Stimulated activated naive CD8-positive, alpha-beta T cell treated with anti-CD3 and anti-CD28 coated beads, Interleukin-15, Interleukin-2, amounts not matched to agents 100 U/mL and 50 U/mL, for 24 hours (primary cell): ENCODE measurements around the gene IL17RC.
"Not testable (repeated sequence)": the region's sequence is repeated elsewhere in the genome, so short reads cannot be mapped to it uniquely, and the experiment has no call there.

ENCODE experiments used
- ATAC-seq: fragments of 150-1000 bp; cut with Tn5 transposase; one replicate; pipeline ENCODE4 v1.10.0; 2021
- DNase-seq: peaks from one replicate; pipeline ENCODE4 v3.0.0; 2021

Gene IL17RC

GRCh38 chr3:9916734-9917680 is at the start of gene IL17RC:
Gene IL17RC (plus strand): TSS chr3:9917098. CDS start chr3:9917316, 218 bp downstream.
- DNase-seq (peak; percentile 55), ATAC-seq (peak; percentile 78)

- no peak for DNase-seq
- ATAC-seq = no peak
Measured at GRCh38 chr3:9867106-9867505, 49.8 kb upstream of the IL17RC start.

GRCh38 chr3:9869955-9870354 is 46.9 kb upstream of the IL17RC start:
- no peak for DNase-seq
- ATAC-seq = no peak

- DNase-seq (no peak), ATAC-seq (no peak)
Measured at GRCh38 chr3:9870978-9871377, 45.9 kb upstream of the IL17RC start.

- ATAC-seq, DNase-seq: not testable (repeated sequence)
Measured at GRCh38 chr3:9872067-9872466, 44.8 kb upstream of the IL17RC start.

- ATAC-seq (no peak), DNase-seq (no peak)
Measured at GRCh38 chr3:9875448-9875847, 41.5 kb upstream of the IL17RC start.

GRCh38 chr3:9876255-9876654 is 40.6 kb upstream of the IL17RC start:
- DNase-seq, ATAC-seq: not testable (repeated sequence)

- ATAC-seq (peak; percentile 43), DNase-seq (no peak)
Measured at GRCh38 chr3:9876991-9877390, 39.9 kb upstream of the IL17RC start.

GRCh38 chr3:9878700-9879099 is 38.2 kb upstream of the IL17RC start:
- ATAC-seq (no peak), DNase-seq (no peak)

GRCh38 chr3:9879830-9880549 is 36.9 kb upstream of the IL17RC start, which contains the start of gene CIDEC:
Gene CIDEC (minus strand): TSS chr3:9880253. CDS start chr3:9878486, 1,767 bp downstream.
- DNase-seq = no peak
- no peak for ATAC-seq

- no peak for DNase-seq
- ATAC-seq = no peak
Measured at GRCh38 chr3:9881441-9881840, 35.5 kb upstream of the IL17RC start.

- DNase-seq (no peak), ATAC-seq (no peak)
Measured at GRCh38 chr3:9883706-9884554, 33.0 kb upstream of the IL17RC start.

- DNase-seq (no peak), ATAC-seq (no peak)
Measured at GRCh38 chr3:9884555-9885165, 32.2 kb upstream of the IL17RC start.

GRCh38 chr3:9886328-9886727 is 30.6 kb upstream of the IL17RC start:
- DNase-seq (no peak), ATAC-seq (no peak)

GRCh38 chr3:9887480-9887879 is 29.4 kb upstream of the IL17RC start:
- no peak for ATAC-seq
- no peak for DNase-seq

- ATAC-seq = no peak
Measured at GRCh38 chr3:9888540-9888939, 28.4 kb upstream of the IL17RC start.

GRCh38 chr3:9889405-9889804 is 27.5 kb upstream of the IL17RC start:
- no peak for ATAC-seq
- no peak for DNase-seq

More at GRCh38 chr3:9888540-9888939, 28.4 kb upstream of the IL17RC start:
- no peak for DNase-seq

GRCh38 chr3:9890249-9891071 is 26.4 kb upstream of the IL17RC start, which contains the start of gene JAGN1:
Gene JAGN1 (plus strand): TSS chr3:9890610. CDS start chr3:9890723, 113 bp downstream.
- DNase-seq (peak; percentile 93), ATAC-seq (peak; percentile 82)

GRCh38 chr3:9891072-9891622 is 25.8 kb upstream of the IL17RC start:
- ATAC-seq (no peak), DNase-seq (no peak)

GRCh38 chr3:9893739-9894138 is 23.2 kb upstream of the IL17RC start:
- no peak for DNase-seq
- no peak for ATAC-seq
